GM18867 (cell line): ENCODE measurements around the gene CNTNAP1.
A peak's percentile ranks its signal among the peaks of the same experiment; 100 is the strongest.

Source experiments
- ATAC-seq: cut with Tn5 transposase; IDR thresholded peaks from one replicate; pipeline ENCODE4 v1.9.1; 2021; ENCODE audit warnings: mild to moderate bottlenecking, moderate library complexity; ENCODE audit not compliant: unreplicated experiment

Gene CNTNAP1

GRCh38 chr17:42684929-42685556 lies 2.7 kb downstream of the CNTNAP1 start:
- ATAC-seq, result no peak

GRCh38 chr17:42685831-42686230 lies 3.5 kb downstream of the CNTNAP1 start:
- no peak for ATAC-seq

- ATAC-seq, result no peak
These were observed 4.3 kb downstream of the CNTNAP1 start for GRCh38 chr17:42686520-42687128.

- ATAC-seq, result no peak
These were observed 5.5 kb downstream of the CNTNAP1 start for GRCh38 chr17:42687707-42688320.

GRCh38 chr17:42690596-42690995 lies 8.3 kb downstream of the CNTNAP1 start:
- ATAC-seq, result no peak

GRCh38 chr17:42691021-42691545 lies 8.8 kb downstream of the CNTNAP1 start:
- no peak for ATAC-seq

- no peak for ATAC-seq
These were observed 10.2 kb downstream of the CNTNAP1 start for GRCh38 chr17:42692489-42692888.

- no peak for ATAC-seq
These were observed 12.2 kb downstream of the CNTNAP1 start for GRCh38 chr17:42694524-42694923.

GRCh38 chr17:42695500-42695899 lies 13.2 kb downstream of the CNTNAP1 start:
- ATAC-seq, result no peak

GRCh38 chr17:42697108-42697811 lies 14.9 kb downstream of the CNTNAP1 start:
- ATAC-seq, result no peak

GRCh38 chr17:42698736-42699414 lies 16.5 kb downstream of the CNTNAP1 start:
- no peak for ATAC-seq

GRCh38 chr17:42699415-42699740 lies 17.0 kb downstream of the CNTNAP1 start:
- ATAC-seq, result no peak

GRCh38 chr17:42700586-42701289 lies 18.4 kb downstream of the CNTNAP1 start:
- ATAC-seq, result no peak

- ATAC-seq, result no peak
These were observed 20.1 kb downstream of the CNTNAP1 start for GRCh38 chr17:42702446-42702845.

GRCh38 chr17:42704490-42704836 lies 22.1 kb downstream of the CNTNAP1 start:
- ATAC-seq, result no peak

- ATAC-seq, result peak; percentile 71
These were observed 22.6 kb downstream of the CNTNAP1 start for GRCh38 chr17:42704837-42705494.

- no peak for ATAC-seq
These were observed 24.4 kb downstream of the CNTNAP1 start for GRCh38 chr17:42706732-42707131.

- ATAC-seq, result no peak
These were observed 26.3 kb downstream of the CNTNAP1 start for GRCh38 chr17:42708588-42708987.

GRCh38 chr17:42709561-42709960 lies 27.2 kb downstream of the CNTNAP1 start:
- no peak for ATAC-seq

GRCh38 chr17:42720996-42721583 lies 38.8 kb downstream of the CNTNAP1 start:
- no peak for ATAC-seq
